RWPE1 (cell line): ENCODE results near the gene PUDP.

Source experiments
- CTCF ChIA-PET: fragments of 350-600 bp; sonication (Branson Sonifier 250); formaldehyde crosslinking; extraction: SDS; loops from one replicate; lab custom pipeline; 2021; lab: Yijun Ruan, JAX
- POLR2A ChIA-PET: fragments of 400-600 bp; formaldehyde crosslinking; extraction: SDS; loops from one replicate; lab custom pipeline; 2020; ENCODE audit warnings: antibody characterized with exemption; ENCODE audit not compliant: low non-redundant PET; lab: Yijun Ruan, JAX
- DNase-seq: peaks from one replicate; pipeline ENCODE4 v3.0.0; 2012; ENCODE audit warnings: low spot score
- H3K27ac ChIP-seq: fragments of 450-650 bp; 2 replicates; pipeline ENCODE4 v1.5.1; 2017
- CTCF ChIP-seq: fragments of 450-650 bp; conservative IDR thresholded peaks from 2 replicates; pipeline ENCODE4 v1.5.1; 2017; ENCODE audit warnings: low read depth, mild to moderate bottlenecking

PUDP gene

GRCh38 chrX:7163146-7163677 lies 15.3 kb upstream of the PUDP start:
- DNase-seq, result no peak
- POLR2A ChIA-PET, result no interaction called here
- H3K27ac ChIP-seq, result no peak overlapping the region
- no peak for TF ChIP-seq CTCF
- CTCF ChIA-PET, result no interaction called here

GRCh38 chrX:7159149-7159861 lies 11.4 kb upstream of the PUDP start:
- CTCF ChIA-PET, result interaction anchor here (0.6 kb wide), 1 partner anchor 29 kb away, joined by 3 read pairs; no protein-coding TSS in a partner anchor
- POLR2A ChIA-PET, result no interaction called here
- no peak for TF ChIP-seq CTCF
- peak; percentile 48 for DNase-seq
- H3K27ac ChIP-seq, result no peak overlapping the region

- CTCF ChIA-PET, result no interaction called here
- no peak overlapping the region for H3K27ac ChIP-seq
- no peak for TF ChIP-seq CTCF
- POLR2A ChIA-PET, result no interaction called here
- DNase-seq, result no peak
Observed at GRCh38 chrX:7158468-7158990, 10.6 kb upstream of the PUDP start.

- no peak for DNase-seq
- POLR2A ChIA-PET, result no interaction called here
- CTCF ChIA-PET, result no interaction called here
- TF ChIP-seq CTCF, result no peak
- H3K27ac ChIP-seq, result no peak overlapping the region
Observed at GRCh38 chrX:7156879-7157278, 8.9 kb upstream of the PUDP start.

- ChIA-PET CTCF (no interaction called here), POLR2A (no interaction called here)
Observed at GRCh38 chrX:7155163-7155562, 7.2 kb upstream of the PUDP start.

More at GRCh38 chrX:7155163-7155562, 7.2 kb upstream of the PUDP start:
- no peak for DNase-seq
- TF ChIP-seq CTCF, result no peak
- H3K27ac ChIP-seq, result no peak overlapping the region
